SK-N-SH (cell line): ENCODE measurements around the gene ENTR1. TPM values are rescaled to one million over a fixed set of nuclear protein-coding genes. Genes with fewer than 3 reads are reported as not detected.

Experiments used
- ELF1 ChIP-seq: IDR thresholded peaks from 2 replicates; pipeline ENCODE4 v1.4.0; 2012
- EZH2phosphoT487 ChIP-seq: fragments of 200-600 bp; sonication (generic); IDR thresholded peaks from 2 replicates; pipeline ENCODE4 v1.6.1; 2017; ENCODE audit warnings: low read depth, mixed run types, mild to moderate bottlenecking, antibody characterized with exemption, moderate library complexity, borderline replicate concordance
- FOSL2 ChIP-seq: IDR thresholded peaks from 2 replicates; pipeline ENCODE4 v1.4.0; 2012; ENCODE audit warnings: low read depth, mild to moderate bottlenecking, moderate library complexity, borderline replicate concordance
- FOXJ3 ChIP-seq: sonication (generic); formaldehyde crosslinking; IDR thresholded peaks from 2 replicates; pipeline ENCODE4 v1.5.1; 2020; ENCODE audit warnings: mild to moderate bottlenecking, missing genetic modification reagents
- IRF3 ChIP-seq: fragments of 150-350 bp; IDR thresholded peaks from 2 replicates; pipeline ENCODE4 v1.6.1; 2016; ENCODE audit warnings: mild to moderate bottlenecking, low read depth, low read length
- JUND ChIP-seq: IDR thresholded peaks from 2 replicates; pipeline ENCODE4 v1.4.0; 2012
- MEF2A ChIP-seq: IDR thresholded peaks from 2 replicates; pipeline ENCODE4 v1.4.0; 2012; ENCODE audit warnings: low read depth, borderline replicate concordance
- NRF1 ChIP-seq: IDR thresholded peaks from 2 replicates; pipeline ENCODE4 v1.6.1; 2012; ENCODE audit warnings: low read depth, mild to moderate bottlenecking, low read length
- POLR2AphosphoS5 ChIP-seq: IDR thresholded peaks from 2 replicates; pipeline ENCODE4 v1.6.1; 2012; ENCODE audit warnings: low read depth, low read length
- RAD21 ChIP-seq: IDR thresholded peaks from 2 replicates; pipeline ENCODE4 v1.6.1; 2012; ENCODE audit warnings: mild to moderate bottlenecking, low read length
- RCOR1 ChIP-seq: fragments of 150-350 bp; IDR thresholded peaks from 2 replicates; pipeline ENCODE4 v1.6.1; 2017; ENCODE audit warnings: antibody characterized with exemption, low read length
- RXRA ChIP-seq: IDR thresholded peaks from 2 replicates; pipeline ENCODE4 v1.4.0; 2012; ENCODE audit warnings: low read depth, mild to moderate bottlenecking, borderline replicate concordance
- SMC3 ChIP-seq: IDR thresholded peaks from 2 replicates; pipeline ENCODE4 v1.6.1; 2012; ENCODE audit warnings: low read depth, low read length, improper control_type of control experiment
- TCF12 ChIP-seq: IDR thresholded peaks from 2 replicates; pipeline ENCODE4 v1.4.0; 2012
- TEAD4 ChIP-seq: IDR thresholded peaks from 2 replicates; pipeline ENCODE4 v1.4.0; 2012; ENCODE audit warnings: mild to moderate bottlenecking, borderline replicate concordance; ENCODE audit not compliant: insufficient read depth
- YY1 ChIP-seq: IDR thresholded peaks from 2 replicates; pipeline ENCODE4 v1.4.0; 2012; ENCODE audit warnings: low read depth, mild to moderate bottlenecking
- polyA plus RNA-seq, 3 experiments: library from polyadenylated mRNA; depleted of rRNA; stranded (reverse); fragments of >200 nt; gene quantifications; 2 replicates each; pipeline ENCODE4 v1.2.3, GENCODE V29; 2012
- TF ChIP-seq, protein P1 (sequence below): IDR thresholded peaks from 2 replicates; pipeline ENCODE4 v1.6.1; 2012; ENCODE audit warnings: mild to moderate bottlenecking, low read depth, low read length, moderate library complexity
- TF ChIP-seq, protein P2 (sequence below): IDR thresholded peaks from 2 replicates; pipeline ENCODE4 v1.4.0; 2012; ENCODE audit warnings: low read depth, borderline replicate concordance
- TF ChIP-seq, protein P3 (sequence below): IDR thresholded peaks from 2 replicates; pipeline ENCODE4; 2012

Gene ENTR1
- polyA plus RNA-seq, 1 of the 3 experiments (the other 2 are of a cell fraction), result 71.3 TPM

GRCh38 chr9:136439481-136440408 lies 29.3 kb upstream of the ENTR1 start, which contains the start of gene INPP5E (continued):
- no peak for TF ChIP-seq MEF2A
- TF ChIP-seq, protein P1, sequence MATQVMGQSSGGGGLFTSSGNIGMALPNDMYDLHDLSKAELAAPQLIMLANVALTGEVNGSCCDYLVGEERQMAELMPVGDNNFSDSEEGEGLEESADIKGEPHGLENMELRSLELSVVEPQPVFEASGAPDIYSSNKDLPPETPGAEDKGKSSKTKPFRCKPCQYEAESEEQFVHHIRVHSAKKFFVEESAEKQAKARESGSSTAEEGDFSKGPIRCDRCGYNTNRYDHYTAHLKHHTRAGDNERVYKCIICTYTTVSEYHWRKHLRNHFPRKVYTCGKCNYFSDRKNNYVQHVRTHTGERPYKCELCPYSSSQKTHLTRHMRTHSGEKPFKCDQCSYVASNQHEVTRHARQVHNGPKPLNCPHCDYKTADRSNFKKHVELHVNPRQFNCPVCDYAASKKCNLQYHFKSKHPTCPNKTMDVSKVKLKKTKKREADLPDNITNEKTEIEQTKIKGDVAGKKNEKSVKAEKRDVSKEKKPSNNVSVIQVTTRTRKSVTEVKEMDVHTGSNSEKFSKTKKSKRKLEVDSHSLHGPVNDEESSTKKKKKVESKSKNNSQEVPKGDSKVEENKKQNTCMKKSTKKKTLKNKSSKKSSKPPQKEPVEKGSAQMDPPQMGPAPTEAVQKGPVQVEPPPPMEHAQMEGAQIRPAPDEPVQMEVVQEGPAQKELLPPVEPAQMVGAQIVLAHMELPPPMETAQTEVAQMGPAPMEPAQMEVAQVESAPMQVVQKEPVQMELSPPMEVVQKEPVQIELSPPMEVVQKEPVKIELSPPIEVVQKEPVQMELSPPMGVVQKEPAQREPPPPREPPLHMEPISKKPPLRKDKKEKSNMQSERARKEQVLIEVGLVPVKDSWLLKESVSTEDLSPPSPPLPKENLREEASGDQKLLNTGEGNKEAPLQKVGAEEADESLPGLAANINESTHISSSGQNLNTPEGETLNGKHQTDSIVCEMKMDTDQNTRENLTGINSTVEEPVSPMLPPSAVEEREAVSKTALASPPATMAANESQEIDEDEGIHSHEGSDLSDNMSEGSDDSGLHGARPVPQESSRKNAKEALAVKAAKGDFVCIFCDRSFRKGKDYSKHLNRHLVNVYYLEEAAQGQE, result 0 out of 2 replicates have a peak, but pooled peaks have one; percentile 2
- no peak for TF ChIP-seq RXRA
- TF ChIP-seq ELF1, result no peak
- no peak for TF ChIP-seq TCF12
- TF ChIP-seq SMC3, result no peak
- no peak for TF ChIP-seq JUND
- no peak for TF ChIP-seq EZH2phosphoT487
- TF ChIP-seq YY1, result no peak
- no peak for TF ChIP-seq NRF1
- TF ChIP-seq, protein P2, sequence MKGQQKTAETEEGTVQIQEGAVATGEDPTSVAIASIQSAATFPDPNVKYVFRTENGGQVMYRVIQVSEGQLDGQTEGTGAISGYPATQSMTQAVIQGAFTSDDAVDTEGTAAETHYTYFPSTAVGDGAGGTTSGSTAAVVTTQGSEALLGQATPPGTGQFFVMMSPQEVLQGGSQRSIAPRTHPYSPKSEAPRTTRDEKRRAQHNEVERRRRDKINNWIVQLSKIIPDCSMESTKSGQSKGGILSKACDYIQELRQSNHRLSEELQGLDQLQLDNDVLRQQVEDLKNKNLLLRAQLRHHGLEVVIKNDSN, result no peak
- TF ChIP-seq, protein P3, sequence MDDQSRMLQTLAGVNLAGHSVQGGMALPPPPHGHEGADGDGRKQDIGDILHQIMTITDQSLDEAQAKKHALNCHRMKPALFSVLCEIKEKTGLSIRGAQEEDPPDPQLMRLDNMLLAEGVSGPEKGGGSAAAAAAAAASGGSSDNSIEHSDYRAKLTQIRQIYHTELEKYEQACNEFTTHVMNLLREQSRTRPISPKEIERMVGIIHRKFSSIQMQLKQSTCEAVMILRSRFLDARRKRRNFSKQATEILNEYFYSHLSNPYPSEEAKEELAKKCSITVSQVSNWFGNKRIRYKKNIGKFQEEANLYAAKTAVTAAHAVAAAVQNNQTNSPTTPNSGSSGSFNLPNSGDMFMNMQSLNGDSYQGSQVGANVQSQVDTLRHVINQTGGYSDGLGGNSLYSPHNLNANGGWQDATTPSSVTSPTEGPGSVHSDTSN, result no peak
- peak; percentile 65 for TF ChIP-seq POLR2AphosphoS5
- TF ChIP-seq IRF3, result no peak
- no peak for TF ChIP-seq RAD21
- TF ChIP-seq TEAD4, result no peak
- TF ChIP-seq FOXJ3 (CRISPR knock-in tag), result no peak
- TF ChIP-seq RCOR1, result no peak
- no peak for TF ChIP-seq FOSL2
